Breast epithelium (tissue), 3 donors: ENCODE results near the gene ZNF503.

Source experiments
- CTCF ChIP-seq, 3 donors: fragments of 450-650 bp; IDR thresholded peaks; one replicate each; pipeline ENCODE4 v1.5.1; 2016 to 2017; ENCODE audit warnings: antibody characterized with exemption in 3 of 3, mild to moderate bottlenecking in 3 of 3, moderate library complexity in 3 of 3
- POLR2A ChIP-seq: fragments of 450-650 bp; IDR thresholded peaks from one replicate; pipeline ENCODE4 v1.6.1; 2016; ENCODE audit warnings: antibody characterized with exemption, mild to moderate bottlenecking, moderate library complexity

DNA sequence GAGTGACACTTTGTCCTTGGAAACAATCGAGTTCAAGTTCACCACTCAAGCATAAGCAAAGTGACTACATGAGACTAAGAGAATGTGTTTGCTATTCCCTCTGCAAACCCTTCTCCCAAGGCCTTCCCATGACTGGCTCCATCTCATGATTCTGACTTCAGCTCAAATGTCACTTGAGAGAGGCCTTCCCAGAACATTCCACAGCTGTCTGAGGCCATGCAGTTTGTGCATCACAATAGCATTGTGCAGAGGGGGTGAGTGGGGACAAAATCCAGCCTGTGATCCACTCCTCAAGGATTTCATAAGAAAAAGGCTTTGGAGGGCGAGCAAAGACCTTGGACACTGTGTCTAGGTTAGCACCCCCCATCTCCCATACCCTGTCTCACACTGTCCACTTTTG lies 23.0 kb upstream of the ZNF503 start:
- TF ChIP-seq CTCF (IDR thresholded peaks at IDR 0.05) (no peak), POLR2A (no peak)
